ENCODE results near the gene VSTM2L.

Gene VSTM2L

DNA sequence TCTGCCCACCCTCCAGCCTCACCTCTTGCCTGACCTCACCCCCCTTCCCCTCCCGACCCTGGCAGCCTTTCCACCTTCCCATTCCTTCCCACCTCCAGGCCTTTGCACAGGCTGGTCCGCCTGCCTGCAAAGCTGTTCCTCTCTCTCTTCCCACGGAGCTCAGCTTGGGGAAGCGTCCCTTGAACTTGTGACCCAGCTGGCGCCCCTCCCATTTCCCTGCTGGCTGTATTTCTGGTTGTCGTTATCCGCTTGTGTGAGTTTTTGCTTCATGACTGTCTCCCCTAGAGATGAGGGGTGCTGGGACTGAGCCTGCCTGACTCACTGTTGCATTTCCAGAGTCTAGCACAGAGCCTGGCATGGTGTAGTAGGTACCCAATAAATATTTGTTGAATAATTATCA lies 32.5 kb downstream of the VSTM2L start:
- no peak for ATAC-seq
- no peak for TF ChIP-seq ISL1 (CRISPR knock-in tag; IDR thresholded peaks at IDR 0.05)
- no peak for TF ChIP-seq GLIS3 (CRISPR knock-in tag; IDR thresholded peaks at IDR 0.05)
- TF ChIP-seq ARNTL (CRISPR knock-in tag; IDR thresholded peaks at IDR 0.05; ENCODE audit: borderline replicate concordance, low read depth): no peak
- no peak for TF ChIP-seq ZNF70 (CRISPR knock-in tag; IDR thresholded peaks at IDR 0.05)
- TF ChIP-seq ZC3H10 (CRISPR knock-in tag; IDR thresholded peaks at IDR 0.05): no peak
- TF ChIP-seq, protein P1, sequence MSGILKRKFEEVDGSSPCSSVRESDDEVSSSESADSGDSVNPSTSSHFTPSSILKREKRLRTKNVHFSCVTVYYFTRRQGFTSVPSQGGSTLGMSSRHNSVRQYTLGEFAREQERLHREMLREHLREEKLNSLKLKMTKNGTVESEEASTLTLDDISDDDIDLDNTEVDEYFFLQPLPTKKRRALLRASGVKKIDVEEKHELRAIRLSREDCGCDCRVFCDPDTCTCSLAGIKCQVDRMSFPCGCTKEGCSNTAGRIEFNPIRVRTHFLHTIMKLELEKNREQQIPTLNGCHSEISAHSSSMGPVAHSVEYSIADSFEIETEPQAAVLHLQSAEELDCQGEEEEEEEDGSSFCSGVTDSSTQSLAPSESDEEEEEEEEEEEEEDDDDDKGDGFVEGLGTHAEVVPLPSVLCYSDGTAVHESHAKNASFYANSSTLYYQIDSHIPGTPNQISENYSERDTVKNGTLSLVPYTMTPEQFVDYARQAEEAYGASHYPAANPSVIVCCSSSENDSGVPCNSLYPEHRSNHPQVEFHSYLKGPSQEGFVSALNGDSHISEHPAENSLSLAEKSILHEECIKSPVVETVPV (CRISPR knock-in tag; IDR thresholded peaks at IDR 0.05): no peak
- no peak for TF ChIP-seq ZFP30 (CRISPR knock-in tag; IDR thresholded peaks at IDR 0.05)
- no peak for TF ChIP-seq CREB5 (CRISPR knock-in tag; IDR thresholded peaks at IDR 0.05; ENCODE audit: low read depth)
- TF ChIP-seq CSDC2 (CRISPR knock-in tag; IDR thresholded peaks at IDR 0.05): no peak
- no peak for TF ChIP-seq OSR1 (CRISPR knock-in tag; IDR thresholded peaks at IDR 0.05)
- no peak for TF ChIP-seq RARB (CRISPR knock-in tag; IDR thresholded peaks at IDR 0.05)
- TF ChIP-seq PPARA (CRISPR knock-in tag; IDR thresholded peaks at IDR 0.05; ENCODE audit: borderline replicate concordance): no peak
- no peak for TF ChIP-seq PATZ1 (CRISPR knock-in tag; IDR thresholded peaks at IDR 0.05; ENCODE audit: borderline replicate concordance)
- TF ChIP-seq, protein P2, sequence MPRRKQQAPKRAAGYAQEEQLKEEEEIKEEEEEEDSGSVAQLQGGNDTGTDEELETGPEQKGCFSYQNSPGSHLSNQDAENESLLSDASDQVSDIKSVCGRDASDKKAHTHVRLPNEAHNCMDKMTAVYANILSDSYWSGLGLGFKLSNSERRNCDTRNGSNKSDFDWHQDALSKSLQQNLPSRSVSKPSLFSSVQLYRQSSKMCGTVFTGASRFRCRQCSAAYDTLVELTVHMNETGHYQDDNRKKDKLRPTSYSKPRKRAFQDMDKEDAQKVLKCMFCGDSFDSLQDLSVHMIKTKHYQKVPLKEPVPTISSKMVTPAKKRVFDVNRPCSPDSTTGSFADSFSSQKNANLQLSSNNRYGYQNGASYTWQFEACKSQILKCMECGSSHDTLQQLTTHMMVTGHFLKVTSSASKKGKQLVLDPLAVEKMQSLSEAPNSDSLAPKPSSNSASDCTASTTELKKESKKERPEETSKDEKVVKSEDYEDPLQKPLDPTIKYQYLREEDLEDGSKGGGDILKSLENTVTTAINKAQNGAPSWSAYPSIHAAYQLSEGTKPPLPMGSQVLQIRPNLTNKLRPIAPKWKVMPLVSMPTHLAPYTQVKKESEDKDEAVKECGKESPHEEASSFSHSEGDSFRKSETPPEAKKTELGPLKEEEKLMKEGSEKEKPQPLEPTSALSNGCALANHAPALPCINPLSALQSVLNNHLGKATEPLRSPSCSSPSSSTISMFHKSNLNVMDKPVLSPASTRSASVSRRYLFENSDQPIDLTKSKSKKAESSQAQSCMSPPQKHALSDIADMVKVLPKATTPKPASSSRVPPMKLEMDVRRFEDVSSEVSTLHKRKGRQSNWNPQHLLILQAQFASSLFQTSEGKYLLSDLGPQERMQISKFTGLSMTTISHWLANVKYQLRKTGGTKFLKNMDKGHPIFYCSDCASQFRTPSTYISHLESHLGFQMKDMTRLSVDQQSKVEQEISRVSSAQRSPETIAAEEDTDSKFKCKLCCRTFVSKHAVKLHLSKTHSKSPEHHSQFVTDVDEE (CRISPR knock-in tag; IDR thresholded peaks at IDR 0.05): no peak
- no peak for TF ChIP-seq BACH2 (CRISPR knock-in tag; IDR thresholded peaks at IDR 0.05; ENCODE audit: borderline replicate concordance)
- no peak for TF ChIP-seq ZFP3 (CRISPR knock-in tag; IDR thresholded peaks at IDR 0.05)
- TF ChIP-seq ZNF565 (CRISPR knock-in tag; conservative IDR thresholded peaks at IDR 0.05; ENCODE audit: low read depth): no peak
- no peak for TF ChIP-seq ESRRG (CRISPR knock-in tag; IDR thresholded peaks at IDR 0.05)
- no peak for TF ChIP-seq SNAI2 (CRISPR knock-in tag; IDR thresholded peaks at IDR 0.05)
- no peak for TF ChIP-seq TOX (CRISPR knock-in tag; IDR thresholded peaks at IDR 0.05; ENCODE audit: borderline replicate concordance)

DNA sequence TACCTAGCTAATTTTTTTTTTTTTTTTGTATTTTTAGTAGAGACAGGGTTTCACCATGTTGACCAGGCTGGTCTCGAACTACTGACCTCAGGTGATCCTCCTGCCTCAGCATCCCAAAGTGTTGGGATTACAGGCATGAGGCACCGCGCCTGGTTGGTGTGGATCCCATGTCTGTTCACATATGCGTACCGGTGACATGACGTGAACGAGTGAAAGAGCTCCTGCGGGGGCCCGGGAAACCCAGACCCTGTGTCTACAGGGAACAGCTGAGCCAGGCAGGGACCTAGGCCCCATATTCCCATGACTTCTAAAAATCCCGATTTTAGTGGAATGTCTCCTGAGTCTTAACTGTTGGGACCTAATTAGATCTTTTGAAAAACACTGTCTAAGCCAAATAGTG lies 33.1 kb downstream of the VSTM2L start:
- ATAC-seq: no peak
- no peak for TF ChIP-seq BACH2 (CRISPR knock-in tag; IDR thresholded peaks at IDR 0.05; ENCODE audit: borderline replicate concordance)
- no peak for TF ChIP-seq ZNF70 (CRISPR knock-in tag; IDR thresholded peaks at IDR 0.05)
- TF ChIP-seq, protein P3, sequence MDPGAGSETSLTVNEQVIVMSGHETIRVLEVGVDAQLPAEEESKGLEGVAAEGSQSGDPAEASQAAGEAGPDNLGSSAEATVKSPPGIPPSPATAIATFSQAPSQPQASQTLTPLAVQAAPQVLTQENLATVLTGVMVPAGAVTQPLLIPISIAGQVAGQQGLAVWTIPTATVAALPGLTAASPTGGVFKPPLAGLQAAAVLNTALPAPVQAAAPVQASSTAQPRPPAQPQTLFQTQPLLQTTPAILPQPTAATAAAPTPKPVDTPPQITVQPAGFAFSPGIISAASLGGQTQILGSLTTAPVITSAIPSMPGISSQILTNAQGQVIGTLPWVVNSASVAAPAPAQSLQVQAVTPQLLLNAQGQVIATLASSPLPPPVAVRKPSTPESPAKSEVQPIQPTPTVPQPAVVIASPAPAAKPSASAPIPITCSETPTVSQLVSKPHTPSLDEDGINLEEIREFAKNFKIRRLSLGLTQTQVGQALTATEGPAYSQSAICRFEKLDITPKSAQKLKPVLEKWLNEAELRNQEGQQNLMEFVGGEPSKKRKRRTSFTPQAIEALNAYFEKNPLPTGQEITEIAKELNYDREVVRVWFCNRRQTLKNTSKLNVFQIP (CRISPR knock-in tag; IDR thresholded peaks at IDR 0.05; ENCODE audit: borderline replicate concordance, low read depth): no peak
- no peak for TF ChIP-seq ARNTL (CRISPR knock-in tag; IDR thresholded peaks at IDR 0.05; ENCODE audit: borderline replicate concordance, low read depth)
- TF ChIP-seq, protein P2 (CRISPR knock-in tag; IDR thresholded peaks at IDR 0.05): no peak
- TF ChIP-seq SNAI2 (CRISPR knock-in tag; IDR thresholded peaks at IDR 0.05): no peak
